DMS114 treated with DMSO at 0.1 percent for 48 hours (cell line): ENCODE data around the gene MCC.

Source experiments
- DNase-seq: peaks from one replicate; lab custom pipeline; 2025; ENCODE audit not compliant: unreplicated experiment; lab: John Stamatoyannopoulos, UW

The MCC gene

DNA sequence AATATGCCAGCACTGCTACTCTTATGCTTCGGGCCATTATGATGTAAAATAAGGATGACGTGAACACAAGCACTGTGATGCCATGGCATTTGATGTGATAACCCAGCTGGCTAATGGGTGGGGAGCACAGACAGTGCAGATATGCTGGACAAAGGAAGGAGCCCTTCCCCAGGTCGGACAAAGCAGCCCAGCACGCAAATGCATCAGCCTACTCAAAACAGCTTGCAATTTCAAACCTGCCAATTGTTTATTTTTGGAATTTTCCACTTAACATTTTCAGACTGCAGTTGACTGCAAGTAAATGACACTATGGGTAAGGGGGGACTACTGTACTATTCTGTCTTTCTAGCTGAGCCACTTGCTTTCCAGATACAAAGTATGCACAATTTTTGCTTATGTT lies 330.4 kb downstream of the MCC start:
- DNase-seq, result no peak

DNA sequence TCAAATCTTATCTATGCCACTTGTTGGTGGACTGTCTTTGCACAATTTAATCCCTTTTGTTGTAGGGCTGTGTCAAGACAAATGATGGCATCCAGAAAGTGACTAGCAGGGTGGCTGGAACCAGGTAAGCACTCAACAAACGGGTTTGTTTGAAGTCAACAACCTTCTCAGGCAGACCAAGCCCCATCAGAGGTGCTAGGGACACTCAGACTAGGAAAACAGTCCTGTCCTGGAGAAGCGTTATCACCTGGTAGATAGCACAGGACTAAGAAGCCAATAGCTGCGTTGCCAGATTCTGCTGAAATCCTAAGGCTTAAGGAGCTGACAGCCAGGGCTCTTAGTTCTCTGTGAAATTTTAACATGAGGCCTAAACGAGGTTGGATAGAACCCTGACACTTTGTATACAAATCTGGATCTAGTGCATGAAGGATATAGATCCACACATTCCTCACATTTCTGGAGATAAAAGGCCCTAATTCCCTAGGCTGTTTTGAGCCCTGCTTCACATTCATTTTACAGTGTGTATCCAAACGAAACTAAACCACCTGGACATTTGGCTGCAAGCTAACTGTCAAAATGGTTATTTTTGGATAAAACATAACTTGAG lies 331.9 kb downstream of the MCC start:
- no peak for DNase-seq

DNA sequence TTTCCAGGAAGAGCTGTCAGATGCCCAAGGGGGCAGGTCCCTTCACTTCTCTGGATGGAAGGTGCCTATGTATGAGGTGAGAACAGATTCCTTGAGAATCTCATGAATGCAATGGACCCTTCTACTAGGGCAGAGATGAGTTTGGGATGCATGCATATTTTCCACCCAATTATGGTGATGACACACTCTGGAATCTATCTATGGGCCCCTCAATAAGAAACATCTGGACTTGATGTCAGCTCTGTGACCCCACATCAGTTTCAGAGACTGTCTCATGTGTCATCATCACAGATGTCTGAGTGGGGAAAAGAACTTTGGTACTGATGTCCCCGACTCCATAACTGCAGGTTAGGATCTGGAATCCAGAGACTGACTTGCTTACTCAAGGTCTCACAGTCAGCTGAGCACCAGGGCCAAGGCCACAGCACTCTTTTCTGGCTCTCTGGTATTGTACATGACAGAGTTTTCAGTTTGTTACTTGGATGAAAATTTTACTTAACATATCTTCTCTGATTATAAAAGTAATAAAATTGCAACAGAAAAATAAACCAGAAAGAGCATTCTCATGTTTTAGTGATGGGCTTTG lies 334.6 kb downstream of the MCC start:
- no peak for DNase-seq

DNA sequence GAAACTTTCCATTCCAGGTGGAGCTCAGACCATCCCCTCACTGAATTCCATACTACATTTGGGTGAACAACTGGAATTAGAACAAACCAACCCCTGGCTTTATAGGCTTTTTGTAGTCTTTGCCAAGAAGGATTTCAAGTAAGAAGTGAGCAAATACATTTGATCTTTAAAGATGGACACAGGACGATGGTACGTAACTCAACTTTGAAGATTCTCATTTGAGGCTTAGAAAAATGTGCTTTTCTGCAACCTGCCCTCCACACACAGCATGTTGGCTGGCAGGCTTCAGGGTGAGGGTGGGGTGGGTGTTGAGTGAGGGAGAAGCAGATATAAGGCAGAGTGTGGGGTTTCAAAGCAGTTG lies 335.9 kb downstream of the MCC start:
- DNase-seq, result no peak

DNA sequence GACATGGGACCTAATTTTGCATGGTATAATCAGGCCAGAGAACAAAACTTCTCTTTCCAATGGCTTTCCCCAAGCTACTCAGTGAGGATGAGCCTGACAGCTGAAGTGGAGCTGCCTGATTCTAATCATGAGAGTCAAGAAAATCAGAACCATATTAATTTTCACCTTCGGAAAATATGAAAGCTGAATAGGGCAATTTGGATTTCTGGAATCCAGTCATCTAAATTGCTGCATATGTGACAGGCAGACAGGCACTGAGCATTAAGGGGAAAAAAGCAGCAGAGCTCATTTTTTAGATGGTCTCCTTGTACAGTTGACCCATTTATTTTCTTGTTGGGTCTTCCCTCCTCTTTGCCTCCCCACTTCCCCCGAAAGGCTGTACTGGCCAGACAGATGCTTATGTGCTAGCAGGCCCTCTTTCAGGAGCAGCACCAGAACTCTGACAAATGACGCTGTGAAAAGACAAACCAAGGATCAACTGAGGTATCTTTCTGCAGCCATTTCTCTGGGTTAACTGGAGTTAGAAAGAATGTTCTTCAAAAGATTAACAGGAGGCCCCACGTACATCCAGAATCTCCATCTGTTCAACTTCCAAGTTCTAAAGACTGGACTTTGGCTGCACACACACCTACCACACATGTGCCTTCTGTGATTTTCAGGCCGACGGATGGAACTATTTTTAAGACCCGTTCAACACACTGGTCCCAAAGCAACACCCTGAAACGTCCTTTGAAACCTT lies 336.4 kb downstream of the MCC start:
- no peak for DNase-seq

DNA sequence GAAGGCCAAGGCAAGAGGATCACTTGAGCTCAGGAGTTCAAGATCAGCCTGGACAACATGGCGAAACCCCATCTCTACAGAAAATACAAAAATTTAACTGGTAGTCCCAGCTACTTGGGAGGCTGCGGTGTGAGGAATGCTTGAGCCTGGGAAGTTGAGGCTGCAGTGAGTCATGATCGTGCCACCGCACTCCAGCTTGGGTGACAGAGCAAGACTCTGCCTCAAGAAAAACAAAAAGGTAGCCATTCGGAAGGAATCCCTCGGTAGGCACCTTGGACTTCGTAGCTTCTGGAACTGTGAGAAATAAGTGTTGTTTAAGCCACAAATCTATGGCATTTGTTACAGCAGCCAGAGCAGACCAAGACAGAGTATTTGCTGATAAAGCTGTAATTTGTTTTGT lies 337.4 kb downstream of the MCC start:
- no peak for DNase-seq

DNA sequence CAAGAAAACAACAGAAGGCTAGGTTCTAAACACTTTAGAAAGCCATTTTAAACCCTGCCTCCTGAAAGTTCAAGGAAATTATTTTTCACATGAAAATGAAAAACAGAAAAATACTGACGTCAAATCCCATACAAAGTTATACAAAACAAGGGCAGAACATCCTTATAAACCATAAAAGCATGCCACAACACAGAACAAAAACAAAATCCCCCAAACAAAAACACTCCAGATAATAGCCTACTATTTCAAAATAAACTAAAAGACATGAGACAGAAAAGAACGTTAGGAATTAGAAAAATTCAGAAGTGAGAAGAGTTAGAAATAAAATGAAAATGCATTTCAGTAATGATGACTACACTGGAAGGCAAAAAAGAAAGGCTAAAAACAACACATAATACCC lies 338.0 kb downstream of the MCC start:
- no peak for DNase-seq

DNA sequence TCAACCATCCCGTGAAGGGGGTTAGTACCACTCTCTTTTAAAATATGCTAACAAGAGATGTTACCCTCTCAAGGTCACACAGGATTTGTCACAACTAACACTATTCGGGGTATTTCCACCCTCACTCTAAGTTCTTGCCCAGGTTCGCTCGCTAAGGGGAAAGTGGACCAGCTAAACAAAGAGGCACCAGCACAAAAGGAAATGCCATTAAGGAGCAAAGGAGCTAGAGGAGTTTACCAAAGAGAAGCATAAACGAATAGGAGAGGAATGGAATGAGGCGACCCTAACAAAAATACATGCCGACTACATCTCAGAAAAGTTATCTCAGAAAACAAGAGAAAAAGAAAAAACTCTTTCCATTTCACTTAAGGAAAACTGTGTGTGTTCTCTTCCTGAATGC lies 340.7 kb downstream of the MCC start:
- no peak for DNase-seq

DNA sequence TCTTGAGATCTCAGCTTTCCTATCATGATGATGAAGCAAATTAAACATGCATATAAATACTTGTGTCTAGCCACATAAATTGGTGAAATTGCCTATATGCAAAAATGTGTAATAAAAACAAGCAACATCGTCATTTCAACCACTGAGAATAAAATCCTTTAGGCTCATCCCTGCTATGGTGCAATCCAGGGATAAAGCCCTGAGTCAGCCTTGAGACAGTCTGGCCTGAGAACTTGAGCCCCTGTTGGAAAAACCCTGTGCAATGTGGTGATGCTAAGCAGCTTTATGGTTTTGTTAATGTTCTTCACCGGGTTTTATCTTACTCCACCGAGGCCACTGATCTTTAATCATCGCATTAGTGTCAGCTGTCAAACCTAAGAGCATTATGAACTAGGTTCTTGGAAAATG lies 341.1 kb downstream of the MCC start:
- no peak for DNase-seq

DNA sequence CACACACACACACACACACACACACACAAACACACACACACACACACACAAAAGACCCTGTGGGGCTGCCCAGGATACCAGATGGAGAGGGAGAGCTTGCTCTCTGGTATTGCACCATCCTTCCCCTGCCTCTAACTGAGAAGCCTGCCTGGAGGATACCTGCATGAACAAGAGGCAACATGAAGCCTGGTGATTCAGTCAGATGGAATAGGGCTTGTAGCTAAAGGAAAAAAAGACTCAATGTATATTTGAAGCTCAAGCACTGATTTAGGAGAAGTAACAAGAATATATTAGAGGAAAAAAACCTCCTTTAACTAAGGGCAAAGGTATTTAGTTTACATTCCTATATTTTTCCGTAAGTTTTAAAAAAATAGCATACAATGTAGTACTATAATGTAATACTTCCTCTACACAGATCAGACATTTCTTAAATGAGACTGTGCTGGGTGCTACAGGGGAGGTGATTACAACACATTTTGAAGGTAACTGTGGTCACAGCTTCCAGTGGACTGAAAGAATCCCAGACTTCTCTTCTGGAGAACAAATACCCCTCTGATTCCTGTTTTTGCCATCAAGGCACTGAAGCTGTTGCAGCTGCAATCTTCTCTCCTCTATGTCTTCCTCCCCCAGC lies 342.4 kb downstream of the MCC start:
- DNase-seq, result no peak

DNA sequence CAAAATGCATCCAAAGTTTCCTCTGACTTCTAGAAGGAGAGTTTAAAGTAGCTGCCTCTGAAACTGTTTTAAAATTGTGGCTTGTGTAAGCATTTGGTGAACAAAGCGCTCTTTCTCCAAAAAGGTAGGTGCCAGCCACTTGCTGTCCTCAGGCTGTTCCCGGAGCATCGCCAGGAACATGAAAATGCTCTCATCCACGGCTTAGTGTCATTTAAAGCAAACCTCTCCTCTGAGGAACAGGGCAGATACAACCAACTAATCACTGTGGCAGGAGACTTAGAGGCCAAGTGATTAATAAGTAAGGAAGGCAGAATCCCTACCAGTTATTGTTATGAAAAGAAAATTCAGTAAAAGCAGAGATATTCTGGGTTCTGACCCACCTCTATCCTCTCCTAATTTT lies 346.1 kb downstream of the MCC start:
- DNase-seq, result no peak

DNA sequence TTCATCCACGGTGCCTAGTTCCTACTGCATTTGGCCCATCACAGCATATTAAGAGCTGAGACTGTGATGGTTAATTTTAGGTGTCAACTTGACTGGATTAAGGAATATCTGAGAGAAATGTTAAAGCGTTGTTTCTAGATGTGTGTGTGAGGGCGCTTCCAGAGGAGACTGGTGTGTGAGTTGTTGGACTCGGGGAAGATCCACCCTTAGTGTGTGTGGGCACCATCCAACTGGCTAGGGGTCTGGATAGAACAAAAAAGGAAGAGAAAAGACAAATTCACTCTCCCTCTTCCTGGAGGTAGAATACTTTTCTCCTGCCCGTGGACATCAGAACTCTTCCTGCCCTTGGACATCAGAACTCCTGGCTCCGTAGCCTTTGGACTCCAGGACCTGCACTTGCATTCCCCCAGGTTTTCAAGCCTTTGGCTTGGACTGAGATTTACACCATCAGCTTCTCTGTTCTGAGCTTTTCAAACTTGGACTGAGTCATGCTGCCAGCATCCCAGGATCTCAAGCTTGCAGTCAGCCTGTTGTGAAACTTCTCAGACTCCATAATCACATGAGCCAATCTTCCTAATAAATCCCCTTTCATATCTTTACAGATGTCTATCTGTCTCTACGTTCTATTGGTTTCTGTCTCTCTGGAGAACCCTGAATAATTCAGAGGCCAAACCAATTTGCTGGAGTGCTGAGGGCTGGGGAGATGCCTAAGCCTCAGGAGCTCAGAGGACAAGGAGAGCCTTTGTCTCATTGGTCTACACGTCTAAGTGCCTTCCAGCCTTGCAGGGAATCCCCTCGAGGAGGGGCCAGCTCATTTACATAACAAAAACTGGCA lies 347.2 kb downstream of the MCC start:
- DNase-seq, result no peak

DNA sequence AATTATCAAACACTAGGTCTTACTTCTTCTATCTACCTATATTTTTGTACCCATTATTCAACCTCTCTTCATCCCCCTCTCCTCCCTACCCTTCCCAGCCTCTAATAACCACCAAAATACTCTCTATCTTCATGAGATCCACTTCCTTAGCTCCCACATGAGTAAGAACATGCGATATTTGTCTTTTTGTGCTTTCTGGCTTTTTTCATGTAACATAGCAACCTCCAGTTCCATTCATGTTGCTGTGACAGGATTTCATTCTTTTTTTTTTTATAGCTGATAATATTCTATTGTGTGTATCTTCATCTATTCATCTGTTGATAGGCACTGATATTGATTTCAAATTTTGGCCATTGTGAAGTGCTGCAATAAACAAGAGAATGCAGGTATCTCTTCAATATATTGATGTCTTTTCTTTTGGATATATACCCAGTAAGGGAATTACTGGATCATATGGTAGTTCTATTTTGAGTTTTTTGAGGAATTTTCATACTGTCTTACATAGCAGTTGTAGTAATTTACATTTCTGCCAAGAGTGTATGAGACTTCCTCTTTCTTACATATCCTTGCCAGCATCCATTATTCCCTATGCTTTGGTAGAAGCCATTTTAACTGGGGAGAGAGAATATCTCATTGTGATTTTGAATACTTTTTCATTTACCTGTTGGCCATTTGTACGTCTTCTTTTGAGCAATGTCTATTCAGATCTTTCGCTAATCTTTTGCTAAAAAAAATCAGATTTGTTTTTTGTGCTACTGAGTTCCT lies 354.9 kb downstream of the MCC start:
- DNase-seq, result no peak

DNA sequence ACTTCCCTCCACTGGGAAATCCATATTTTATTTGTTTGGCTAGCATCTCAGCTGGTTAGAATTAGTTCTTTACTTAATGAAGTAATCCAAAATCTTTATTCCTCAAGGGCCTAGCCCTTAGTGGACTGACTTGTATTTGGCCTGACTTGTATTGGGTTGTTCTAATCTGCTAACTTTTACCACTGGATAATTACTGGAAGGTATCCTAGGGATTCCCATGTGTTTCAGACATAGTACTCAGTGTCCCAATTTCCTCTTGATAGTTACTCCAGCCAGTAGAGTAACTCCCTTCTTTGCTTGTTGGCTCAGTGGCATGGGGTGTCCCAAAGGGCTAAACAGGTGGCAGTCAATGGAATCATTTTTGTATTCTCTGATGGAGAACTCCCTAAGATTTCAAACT lies 355.7 kb downstream of the MCC start:
- no peak for DNase-seq

DNA sequence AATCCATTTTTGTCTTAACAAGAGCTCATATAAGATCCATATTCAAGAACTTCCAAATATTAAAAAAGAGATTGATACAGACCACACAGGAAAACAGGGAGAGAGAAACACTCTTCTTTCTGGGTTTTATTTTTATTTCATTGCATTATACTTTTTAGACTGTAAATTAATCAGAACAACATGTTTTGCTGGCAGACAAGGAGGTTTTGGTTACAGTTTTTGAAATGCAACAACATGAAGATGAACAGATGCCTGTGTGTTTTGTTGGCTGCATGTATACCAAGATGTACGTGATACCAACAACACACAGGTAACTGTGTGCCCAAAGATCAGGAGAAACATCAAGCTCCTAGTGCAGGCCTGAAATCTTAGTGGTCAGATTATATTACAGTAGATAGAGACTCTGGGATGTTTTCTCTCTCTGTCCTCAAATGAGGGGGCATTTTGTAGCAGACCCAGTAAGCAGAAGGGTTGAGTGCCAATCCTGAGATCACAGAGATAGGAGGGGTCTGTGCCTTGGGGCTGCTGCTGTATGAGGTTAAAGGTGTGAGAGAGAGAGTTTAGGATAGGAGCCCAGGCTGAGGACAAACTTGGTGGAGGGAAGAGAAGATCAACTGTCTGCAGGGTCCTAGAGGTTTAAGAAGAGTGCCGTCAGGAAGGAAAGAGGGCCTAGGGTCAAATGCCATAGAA lies 359.5 kb downstream of the MCC start:
- DNase-seq, result no peak

DNA sequence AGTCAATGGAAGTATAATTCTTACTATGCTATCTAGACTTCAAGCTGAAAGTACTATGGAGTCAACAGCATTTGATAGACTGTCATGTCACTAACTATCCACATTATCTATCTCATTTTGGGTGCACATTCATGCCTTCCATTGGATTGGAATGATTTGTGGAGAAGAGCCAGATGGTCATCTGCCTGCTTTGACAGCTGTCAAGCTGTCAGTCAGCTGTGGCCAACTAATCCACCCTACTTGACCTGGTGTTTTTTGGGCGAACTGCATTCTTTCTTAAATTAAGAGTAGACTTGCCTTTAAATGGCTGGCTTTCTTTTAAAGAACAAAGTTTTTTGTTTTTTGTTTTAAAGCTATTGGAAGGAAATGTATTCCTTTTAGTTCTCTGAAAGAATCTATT lies 360.2 kb downstream of the MCC start:
- no peak for DNase-seq

DNA sequence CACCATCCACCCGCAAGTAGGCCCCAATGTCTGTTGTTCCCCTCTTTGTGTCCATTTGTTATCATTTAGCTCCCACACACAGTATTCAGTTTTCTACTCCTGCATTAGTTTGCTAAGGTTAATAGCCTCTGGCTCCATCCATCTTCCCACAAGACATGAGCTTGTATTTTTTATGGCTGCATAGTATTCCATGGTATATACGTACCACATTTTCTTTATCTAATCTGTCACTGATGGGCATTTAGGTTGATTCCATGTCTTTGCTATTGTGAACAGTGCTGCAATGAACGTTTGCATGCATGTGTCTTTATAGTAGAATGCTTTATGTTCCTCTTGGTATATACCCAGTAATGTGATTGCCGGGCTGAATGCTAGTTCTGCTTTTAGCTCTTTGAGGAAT lies 361.2 kb downstream of the MCC start:
- DNase-seq, result no peak

DNA sequence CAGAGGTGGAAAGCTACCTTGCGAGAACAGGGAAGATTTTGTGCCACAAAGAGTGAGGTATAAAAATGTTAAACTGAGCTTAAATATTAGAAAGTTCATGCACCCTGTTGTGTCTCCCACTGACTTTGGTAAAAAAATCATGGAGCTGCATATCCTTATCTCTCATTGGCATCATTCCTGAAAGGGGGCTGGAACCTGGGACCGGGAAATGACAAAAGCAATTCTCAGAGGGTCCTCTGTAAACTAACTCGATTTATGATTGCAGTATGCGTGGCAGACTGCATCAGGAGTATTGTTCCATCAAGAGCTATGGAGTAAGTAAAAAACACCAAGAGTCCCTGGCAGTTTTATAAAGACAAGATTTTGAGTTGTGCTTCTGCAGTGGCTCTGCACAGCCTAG lies 362.9 kb downstream of the MCC start:
- DNase-seq, result no peak

DNA sequence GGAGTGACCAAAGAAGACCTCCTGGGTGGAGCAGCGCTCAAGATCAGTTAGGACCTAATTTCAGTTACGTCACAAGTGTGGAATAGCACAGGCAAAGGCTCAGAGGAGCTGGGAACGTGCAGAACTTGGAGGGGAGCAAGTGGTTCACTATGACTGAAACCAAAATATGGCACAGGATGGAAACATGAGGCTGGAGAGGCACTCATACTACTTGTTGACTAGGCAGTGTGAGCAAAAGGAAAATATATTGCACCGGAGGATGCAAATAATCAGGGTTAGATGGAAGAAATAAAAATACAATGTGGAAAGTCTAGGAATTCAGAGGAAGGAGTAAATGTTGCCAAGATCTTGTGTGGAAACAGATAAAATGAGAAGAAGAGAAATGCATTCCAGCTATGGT lies 363.3 kb downstream of the MCC start:
- DNase-seq, result no peak

DNA sequence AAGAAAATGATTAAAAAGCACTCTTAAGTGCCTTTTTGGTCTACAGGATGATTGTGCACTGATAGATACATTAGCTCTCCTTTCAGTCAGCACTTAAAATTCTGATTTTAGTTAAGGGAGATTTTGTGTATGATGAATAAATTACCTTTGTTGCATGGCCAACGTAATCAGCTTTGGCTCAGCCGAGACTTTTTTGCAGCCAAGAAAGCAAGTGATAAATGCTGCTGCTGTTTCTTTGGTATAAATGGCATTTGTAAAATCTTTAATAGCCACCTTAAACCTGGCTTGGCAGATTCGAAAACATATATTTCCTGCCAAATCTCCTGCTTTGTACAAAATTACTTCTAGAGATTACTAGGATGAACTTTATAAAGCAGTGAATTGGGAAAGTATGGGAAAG lies 364.0 kb downstream of the MCC start:
- no peak for DNase-seq
